ENCODE results near the gene NEDD9.

- TF ChIP-seq CTCF (IDR thresholded peaks at IDR 0.05): no peak
- no peak for TF ChIP-seq POLR2A (IDR thresholded peaks at IDR 0.05)
Observed at GRCh38 chr6:11237428-11237827, 5.0 kb upstream of the NEDD9 start.

Measured in uterus (tissue), 2 donors.